ENCODE measurements around the gene CENPA. TPM values are rescaled to one million over a fixed set of nuclear protein-coding genes. Genes with fewer than 3 reads are reported as not detected.

The CENPA gene
- polyA plus RNA-seq, 1 of the 3 experiments (the other 2 are of a cell fraction), result 19.5 TPM

DNA sequence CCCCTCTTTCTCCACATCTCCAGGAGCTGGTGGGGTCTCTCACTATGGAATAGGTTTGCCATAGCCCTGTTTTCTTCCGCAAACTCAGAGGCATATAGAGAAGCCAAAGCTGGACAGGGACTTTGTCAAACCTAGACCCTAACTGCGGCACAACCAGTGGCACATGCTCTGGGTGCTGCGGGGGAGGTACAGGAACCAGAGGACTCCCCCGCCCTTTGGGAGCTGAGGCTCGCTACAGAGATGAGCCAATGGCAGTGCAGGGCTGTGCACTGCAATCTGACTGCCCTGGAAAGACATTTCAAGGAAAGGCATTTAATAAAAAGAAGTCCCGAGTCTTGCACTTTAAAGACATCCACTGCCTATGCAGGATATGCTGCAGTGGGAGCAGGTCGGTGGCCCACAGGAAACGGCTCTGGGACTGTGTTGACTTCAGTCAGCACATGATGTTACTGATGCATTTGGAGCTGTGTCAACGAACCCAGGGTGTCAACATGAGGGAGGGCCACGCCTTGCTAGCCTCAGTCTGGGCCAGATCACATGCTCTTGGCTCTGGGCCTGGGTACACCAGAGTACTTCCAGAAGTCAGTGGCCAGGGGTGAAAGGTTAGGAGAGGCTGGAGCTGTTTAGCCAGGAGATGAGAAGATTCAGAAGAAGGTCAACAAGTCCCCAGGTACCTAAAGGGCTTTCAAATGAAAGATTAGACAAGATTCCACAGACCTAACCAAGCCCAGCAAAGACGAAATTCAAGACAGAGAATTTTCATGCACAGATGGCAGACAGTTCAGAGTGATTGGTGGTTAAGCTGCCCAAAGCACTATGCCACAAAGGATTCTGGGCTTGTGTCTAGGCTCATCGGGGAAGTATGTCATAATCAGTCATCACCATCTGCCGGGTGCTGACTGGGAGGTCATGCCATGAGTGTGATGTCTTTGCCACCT is 13.5 kb upstream of the CENPA start:
- Histone ChIP-seq H3K79me2 (ENCODE audit: insufficient read depth) (peaks cover 76% of the 10 kb centered on the region), H3K9me2 (no peaks in the 10 kb centered on the region), H3K4me2 (peak overlapping the region; percentile 20; the same call in 1 of the 2 replicates), H3K4me3 (ENCODE audit: low read depth in 2 of 2, low read length in 1 of 2) (no peak overlapping the region), H4K20me1 (ENCODE audit: insufficient read depth) (peaks cover 55% of the 10 kb centered on the region), H3K9ac (no peak overlapping the region), H3F3A (replicated peaks; ENCODE audit: insufficient read depth) (no peaks in the 10 kb centered on the region), H3K27me3 (ENCODE audit: insufficient read depth) (no peaks in the 10 kb centered on the region), H3K27ac (ENCODE audit: low read depth in 2 of 2, low read length in 1 of 2) (no peak overlapping the region), H3K4me1 (ENCODE audit: control insufficient read depth in 1 of 2, insufficient read depth in 2 of 2, low read depth in 1 of 2, low read length in 1 of 2) (peaks cover 20 to 28% of the 10 kb centered on the region in 2 experiments; a peak in 2 of 4 replicates), H3K36me3 (replicated peaks in 1 of 2; ENCODE audit: control insufficient read depth in 1 of 2, insufficient read depth in 2 of 2, low read length in 1 of 2) (peaks cover 12 to 32% of the 10 kb centered on the region in 2 experiments), H3K9me3 (no peaks in the 10 kb centered on the region), H2AFZ (ENCODE audit: low read depth) (no peak overlapping the region)
- 81% methylated on average over 13 of the region's 13 CpGs for WGBS (ENCODE audit: low lambda C conversion rate)
- DNase-seq, result peak; percentile 9
- TF ChIP-seq, protein P1, sequence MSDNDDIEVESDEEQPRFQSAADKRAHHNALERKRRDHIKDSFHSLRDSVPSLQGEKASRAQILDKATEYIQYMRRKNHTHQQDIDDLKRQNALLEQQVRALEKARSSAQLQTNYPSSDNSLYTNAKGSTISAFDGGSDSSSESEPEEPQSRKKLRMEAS (IDR thresholded peaks at IDR 0.05; ENCODE audit: low read depth), result 0 out of 2 replicates have a peak, but pooled peaks have one; percentile 13
- TF ChIP-seq TCF12 (IDR thresholded peaks at IDR 0.05), result peak; percentile 61; the same call in 1 of the 2 replicates
- TF ChIP-seq EZH2phosphoT487 (IDR thresholded peaks at IDR 0.05; ENCODE audit: borderline replicate concordance, low read depth), result no peak
- TF ChIP-seq, protein P2, sequence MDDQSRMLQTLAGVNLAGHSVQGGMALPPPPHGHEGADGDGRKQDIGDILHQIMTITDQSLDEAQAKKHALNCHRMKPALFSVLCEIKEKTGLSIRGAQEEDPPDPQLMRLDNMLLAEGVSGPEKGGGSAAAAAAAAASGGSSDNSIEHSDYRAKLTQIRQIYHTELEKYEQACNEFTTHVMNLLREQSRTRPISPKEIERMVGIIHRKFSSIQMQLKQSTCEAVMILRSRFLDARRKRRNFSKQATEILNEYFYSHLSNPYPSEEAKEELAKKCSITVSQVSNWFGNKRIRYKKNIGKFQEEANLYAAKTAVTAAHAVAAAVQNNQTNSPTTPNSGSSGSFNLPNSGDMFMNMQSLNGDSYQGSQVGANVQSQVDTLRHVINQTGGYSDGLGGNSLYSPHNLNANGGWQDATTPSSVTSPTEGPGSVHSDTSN (IDR thresholded peaks at IDR 0.05), result peak; percentile 54; the same call in 1 of the 2 replicates
- ChIA-PET CTCF (interaction anchor here (0.7 to 7.0 kb wide), 5 partner anchors 25 to 731 kb away, joined by 3 to 36 read pairs (median 4); no protein-coding TSS in a partner anchor), POLR2A (no interaction called here)

DNA sequence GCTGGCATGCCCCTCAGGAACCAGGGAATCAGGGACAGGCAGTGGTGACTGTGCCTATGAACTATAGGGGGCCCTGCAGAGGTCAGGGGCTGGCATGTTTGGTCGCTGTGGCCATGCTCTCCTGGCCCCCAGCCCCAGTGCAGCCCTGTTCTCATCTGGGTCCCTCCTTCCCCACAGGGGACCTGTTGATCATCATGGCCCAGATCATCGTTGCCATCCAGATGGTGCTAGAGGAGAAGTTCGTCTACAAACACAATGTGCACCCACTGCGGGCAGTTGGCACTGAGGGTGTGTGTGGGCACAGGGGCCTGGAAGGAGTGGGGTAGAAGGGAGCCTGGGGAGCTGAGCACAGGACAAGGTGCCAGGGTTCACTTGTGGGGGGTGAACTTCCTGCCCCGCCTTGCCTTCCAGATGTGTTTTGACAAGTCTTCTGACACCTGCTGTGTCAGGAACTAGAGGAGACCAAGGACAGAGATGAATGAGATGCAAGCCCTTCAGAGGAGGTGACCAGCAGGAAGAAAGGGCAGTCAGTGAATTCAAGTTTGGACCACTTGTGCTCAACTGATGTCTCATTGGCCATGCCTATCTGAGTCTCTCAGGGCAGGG is 9.6 kb upstream of the CENPA start:
- H3K36me3 ChIP-seq (replicated peaks in 1 of 2; ENCODE audit: control insufficient read depth in 1 of 2, insufficient read depth in 2 of 2, low read length in 1 of 2), result peaks cover 22 to 54% of the 10 kb centered on the region in 2 experiments
- peaks cover 26% of the 10 kb centered on the region for H4K20me1 ChIP-seq (ENCODE audit: insufficient read depth)
- DNase-seq, result no peak
- peaks cover 12 to 21% of the 10 kb centered on the region in 2 experiments; a peak in 2 of 4 replicates for H3K4me1 ChIP-seq (ENCODE audit: control insufficient read depth in 1 of 2, insufficient read depth in 2 of 2, low read depth in 1 of 2, low read length in 1 of 2)
- POLR2A ChIA-PET, result interaction anchor here (0.7 kb wide), 1 partner anchor 51 kb away, joined by 3 read pairs; no protein-coding TSS in a partner anchor
- H3K4me2 ChIP-seq, result no peak overlapping the region
- H3K4me3 ChIP-seq (ENCODE audit: low read depth in 2 of 2, low read length in 1 of 2), result no peak overlapping the region
- H3K79me2 ChIP-seq (ENCODE audit: insufficient read depth), result peaks cover 36% of the 10 kb centered on the region
- H3K9ac ChIP-seq, result no peak overlapping the region
- H3K9me3 ChIP-seq, result no peaks in the 10 kb centered on the region
- TF ChIP-seq SIN3A (IDR thresholded peaks at IDR 0.05; ENCODE audit: borderline replicate concordance, low read depth, low read length), result no peak
- TF ChIP-seq, protein P1 (IDR thresholded peaks at IDR 0.05; ENCODE audit: low read depth), result no peak
- TF ChIP-seq MEF2A (IDR thresholded peaks at IDR 0.05; ENCODE audit: borderline replicate concordance, low read depth), result no peak
- no peak for TF ChIP-seq TCF12 (IDR thresholded peaks at IDR 0.05)
- TF ChIP-seq GABPA (IDR thresholded peaks at IDR 0.05; ENCODE audit: low read depth), result no peak
- TF ChIP-seq ELF1 (IDR thresholded peaks at IDR 0.05), result no peak
- no peak for TF ChIP-seq TEAD4 (IDR thresholded peaks at IDR 0.05; ENCODE audit: borderline replicate concordance, insufficient read depth)
- 95% methylated on average over 5 of the region's 5 CpGs for WGBS (ENCODE audit: low lambda C conversion rate)
- peaks cover 6% of the 10 kb centered on the region for H3F3A ChIP-seq (replicated peaks; ENCODE audit: insufficient read depth)
- H3K27me3 ChIP-seq (ENCODE audit: insufficient read depth), result no peaks in the 10 kb centered on the region
- CTCF ChIA-PET, result interaction anchor here (1.6 to 2.9 kb wide), 3 partner anchors 166 to 171 kb away, joined by 8 to 11 read pairs (median 9); no protein-coding TSS in a partner anchor
- no peak overlapping the region for H3K27ac ChIP-seq (ENCODE audit: low read depth in 2 of 2, low read length in 1 of 2)
- H3K9me2 ChIP-seq, result no peaks in the 10 kb centered on the region
- no peak overlapping the region for H2AFZ ChIP-seq (ENCODE audit: low read depth)

All from SK-N-SH (cell line).